ENCODE results near the gene TAF7.
"Not testable (repeated sequence)": the region's sequence is repeated elsewhere in the genome, so short reads cannot be mapped to it uniquely, and the experiment has no call there.

The TAF7 gene

GRCh38 chr5:141319699-141320098 lies 885 bp downstream of the TAF7 start:
- Histone ChIP-seq H2AFZ (ENCODE audit: low read depth, low read length) (no peak overlapping the region), H3K9me3 (ENCODE audit: insufficient read depth, low read length) (peaks cover 30% of the 10 kb centered on the region; the same call in 1 of the 2 replicates), H3K4me2 (ENCODE audit: low read length) (peak overlapping the region; percentile 70), H4K20me1 (ENCODE audit: insufficient read depth, low read length) (no peaks in the 10 kb centered on the region), H3K79me2 (ENCODE audit: low read length) (peaks cover 49% of the 10 kb centered on the region), H3K36me3 (replicated peaks; ENCODE audit: low read depth, low read length) (peaks cover 43% of the 10 kb centered on the region), H3K4me3 (ENCODE audit: low read length) (peak overlapping the region; percentile 97), H3K27me3 (ENCODE audit: low read depth, low read length) (no peaks in the 10 kb centered on the region), H3K4me1 (ENCODE audit: low read length) (peaks cover 25% of the 10 kb centered on the region), H3K27ac (ENCODE audit: low read length) (peak overlapping the region; percentile 85; the same call in 1 of the 2 replicates), H3K9ac (ENCODE audit: low read length) (peak overlapping the region; percentile 94; the same call in 1 of the 2 replicates)
- TF ChIP-seq CTCF (IDR thresholded peaks at IDR 0.05; ENCODE audit: low read depth, low read length) = no peak
- no peak for TF ChIP-seq EZH2phosphoT487 (IDR thresholded peaks at IDR 0.05; ENCODE audit: low read depth)

GRCh38 chr5:141319202-141319601 lies 1.4 kb downstream of the TAF7 start:
- Histone ChIP-seq H3K9me3 (ENCODE audit: insufficient read depth, low read length) (peaks cover 30% of the 10 kb centered on the region; the same call in 1 of the 2 replicates), H3K4me2 (ENCODE audit: low read length) (peak overlapping the region; percentile 70; the same call in 1 of the 2 replicates), H3K4me1 (ENCODE audit: low read length) (peaks cover 26% of the 10 kb centered on the region), H3K79me2 (ENCODE audit: low read length) (peaks cover 50% of the 10 kb centered on the region), H4K20me1 (ENCODE audit: insufficient read depth, low read length) (no peaks in the 10 kb centered on the region), H3K9ac (ENCODE audit: low read length) (no peak overlapping the region), H3K27ac (ENCODE audit: low read length) (no peak overlapping the region), H3K27me3 (ENCODE audit: low read depth, low read length) (no peaks in the 10 kb centered on the region), H3K4me3 (ENCODE audit: low read length) (peak overlapping the region; percentile 97; the same call in 1 of the 2 replicates), H2AFZ (ENCODE audit: low read depth, low read length) (no peak overlapping the region), H3K36me3 (replicated peaks; ENCODE audit: low read depth, low read length) (peaks cover 47% of the 10 kb centered on the region)
- TF ChIP-seq CTCF (IDR thresholded peaks at IDR 0.05; ENCODE audit: low read depth, low read length) (no peak), EZH2phosphoT487 (IDR thresholded peaks at IDR 0.05; ENCODE audit: low read depth) (no peak)

- H3K4me3 ChIP-seq (ENCODE audit: low read length); H4K20me1 ChIP-seq (ENCODE audit: insufficient read depth, low read length); H2AFZ ChIP-seq (ENCODE audit: low read depth, low read length); H3K27ac ChIP-seq (ENCODE audit: low read length); H3K9ac ChIP-seq (ENCODE audit: low read length); H3K27me3 ChIP-seq (ENCODE audit: low read depth, low read length); H3K4me2 ChIP-seq (ENCODE audit: low read length): not testable (repeated sequence)
- Histone ChIP-seq H3K79me2 (ENCODE audit: low read length) (peaks cover 57% of the 10 kb centered on the region), H3K4me1 (ENCODE audit: low read length) (peaks cover 25% of the 10 kb centered on the region), H3K36me3 (replicated peaks; ENCODE audit: low read depth, low read length) (peaks cover 57% of the 10 kb centered on the region), H3K9me3 (ENCODE audit: insufficient read depth, low read length) (peaks cover 28% of the 10 kb centered on the region; the same call in 1 of the 2 replicates)
Observed at GRCh38 chr5:141316963-141317362, 3.6 kb downstream of the TAF7 start.

GRCh38 chr5:141313711-141314110 lies 6.9 kb downstream of the TAF7 start:
- no peaks in the 10 kb centered on the region for H3K27me3 ChIP-seq (ENCODE audit: low read depth, low read length)
- H3K27ac ChIP-seq (ENCODE audit: low read length) = no peak overlapping the region
- H3K36me3 ChIP-seq (replicated peaks; ENCODE audit: low read depth, low read length) = peaks cover 43% of the 10 kb centered on the region
- H3K4me1 ChIP-seq (ENCODE audit: low read length) = peaks cover 8% of the 10 kb centered on the region; the same call in 1 of the 2 replicates
- no peak overlapping the region for H2AFZ ChIP-seq (ENCODE audit: low read depth, low read length)
- TF ChIP-seq EZH2phosphoT487 (IDR thresholded peaks at IDR 0.05; ENCODE audit: low read depth) (no peak), CTCF (IDR thresholded peaks at IDR 0.05; ENCODE audit: low read depth, low read length) (no peak)
- H3K9ac ChIP-seq (ENCODE audit: low read length) = no peak overlapping the region
- H3K79me2 ChIP-seq (ENCODE audit: low read length) = peaks cover 39% of the 10 kb centered on the region
- H3K4me2 ChIP-seq (ENCODE audit: low read length) = no peak overlapping the region
- peaks cover 12% of the 10 kb centered on the region; the same call in 1 of the 2 replicates for H3K9me3 ChIP-seq (ENCODE audit: insufficient read depth, low read length)
- H3K4me3 ChIP-seq (ENCODE audit: low read length) = no peak overlapping the region
- no peaks in the 10 kb centered on the region for H4K20me1 ChIP-seq (ENCODE audit: insufficient read depth, low read length)
